ENCODE measurements around the gene MOCS1. TPM values are rescaled to one million over a fixed set of nuclear protein-coding genes. Genes with fewer than 3 reads are reported as not detected.

Gene MOCS1
- polyA plus RNA-seq, 5 donors = 20.3 to 27.7 (median 23.4) TPM

DNA sequence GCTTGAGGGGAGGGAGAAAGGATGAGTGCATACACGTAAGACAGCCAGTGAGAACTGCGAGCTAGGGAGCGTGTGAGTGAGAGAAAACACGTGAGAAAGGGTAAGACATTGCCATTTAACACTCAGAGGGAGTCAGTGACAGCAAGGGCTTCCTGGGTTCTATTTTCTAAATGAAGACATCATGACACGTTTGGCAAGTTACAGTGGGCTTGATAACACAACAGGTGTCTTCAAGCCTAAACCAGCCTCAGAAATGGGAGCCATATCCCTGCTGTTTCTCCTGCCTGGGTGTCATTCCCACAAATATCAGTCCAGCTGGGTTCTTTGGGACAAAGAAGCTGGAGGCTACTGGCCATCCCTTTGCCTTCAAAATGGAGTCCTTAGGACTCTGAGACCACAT is 16.9 kb upstream of the MOCS1 start:
- DNase-seq = no peak

DNA sequence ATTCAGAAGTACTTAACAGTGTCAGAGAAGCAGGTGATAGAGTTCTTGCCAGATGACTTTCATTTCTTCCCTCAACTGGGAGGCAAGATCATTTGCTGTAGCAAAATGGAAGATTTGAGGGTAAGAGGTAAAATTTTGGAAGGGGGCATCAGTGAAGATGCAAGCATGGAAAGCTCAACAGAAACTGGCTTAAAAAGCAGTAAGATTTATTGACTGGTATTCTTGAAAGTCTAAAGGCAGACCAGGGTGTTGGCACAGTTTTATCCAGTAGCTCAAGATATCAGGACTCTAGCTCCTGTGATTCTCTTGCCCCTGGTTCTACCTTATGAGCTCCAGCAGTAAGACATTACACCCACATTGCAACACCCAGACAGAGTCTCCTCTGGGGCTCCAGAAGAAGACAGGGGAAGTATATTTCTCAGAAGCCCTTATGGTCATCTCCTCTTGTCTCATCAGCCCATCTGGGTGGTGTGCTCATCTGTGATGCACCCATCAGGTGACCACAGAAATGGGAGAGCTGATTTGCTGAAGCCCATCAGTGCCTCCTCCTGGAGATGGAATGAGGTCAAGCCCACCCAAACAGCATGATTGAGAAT is 16.0 kb upstream of the MOCS1 start:
- DNase-seq = no peak

DNA sequence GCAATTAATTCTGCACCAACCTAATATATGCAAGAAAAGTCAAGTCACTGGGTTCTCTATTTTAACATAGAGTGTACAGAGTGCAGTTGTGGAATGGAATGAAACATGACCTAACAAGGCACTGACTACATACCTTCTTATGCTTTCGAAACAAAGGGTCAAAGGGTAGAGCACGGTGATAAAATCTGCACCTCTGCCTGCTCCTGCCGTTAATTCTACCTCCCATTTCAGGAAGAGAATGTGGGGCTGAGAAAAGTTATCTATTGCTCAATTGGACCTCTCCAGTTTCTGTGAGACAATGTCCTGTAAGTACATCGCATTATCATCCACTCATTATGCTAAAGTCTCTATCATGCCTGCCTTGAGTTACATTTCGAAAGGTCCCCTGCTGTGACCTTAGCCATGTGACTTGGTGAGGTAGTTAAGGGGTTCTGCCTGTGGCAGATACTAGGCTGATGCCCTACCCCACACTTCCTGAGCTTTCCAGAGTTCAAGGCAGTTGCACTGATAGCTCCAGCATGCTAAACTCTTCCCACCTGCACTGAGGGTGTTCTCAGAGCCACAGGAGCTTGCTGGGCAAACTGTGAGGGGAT is 14.0 kb upstream of the MOCS1 start:
- no peak for DNase-seq

DNA sequence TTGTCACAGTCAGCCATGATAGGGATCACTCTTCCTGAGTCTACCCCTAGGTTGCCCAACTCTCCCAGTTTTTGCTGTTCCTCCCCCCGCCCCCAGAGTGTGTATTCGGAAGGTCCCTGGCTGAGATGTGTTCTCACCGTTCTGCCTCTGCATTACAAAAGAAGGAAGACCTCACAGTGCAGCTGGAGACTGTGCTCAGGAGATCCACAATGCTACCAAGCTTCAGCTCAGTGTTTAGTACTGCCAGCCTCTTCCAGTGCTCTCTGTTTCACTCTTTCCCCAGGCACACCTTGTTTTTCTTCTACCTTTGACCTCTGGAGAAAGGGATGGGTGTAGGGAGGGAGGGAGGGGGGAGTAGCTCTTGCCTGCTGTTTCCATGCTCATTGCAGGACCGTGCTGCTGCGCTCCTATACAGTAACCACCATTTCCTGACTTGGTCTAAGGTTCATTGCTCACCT is 13.4 kb upstream of the MOCS1 start:
- DNase-seq = no peak

DNA sequence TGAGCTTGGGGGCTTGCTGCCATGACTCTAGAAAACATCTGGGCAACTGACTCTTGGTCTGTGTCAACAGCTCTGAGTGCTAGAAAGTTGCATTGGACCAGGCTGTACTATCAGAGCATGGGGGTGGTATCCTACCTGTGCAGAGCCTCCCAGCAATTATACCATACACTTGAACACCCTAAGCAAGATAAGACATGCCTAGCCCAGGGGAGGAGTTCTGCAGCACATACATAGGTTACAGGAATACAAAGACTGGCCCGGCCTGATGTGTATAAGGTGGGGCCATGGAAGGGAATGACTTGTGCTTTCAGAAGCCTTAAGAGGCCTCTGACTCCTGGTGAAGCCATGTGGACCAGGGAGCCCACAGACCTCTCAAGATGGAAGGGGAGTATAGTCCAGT is 11.4 kb upstream of the MOCS1 start:
- no peak for DNase-seq

DNA sequence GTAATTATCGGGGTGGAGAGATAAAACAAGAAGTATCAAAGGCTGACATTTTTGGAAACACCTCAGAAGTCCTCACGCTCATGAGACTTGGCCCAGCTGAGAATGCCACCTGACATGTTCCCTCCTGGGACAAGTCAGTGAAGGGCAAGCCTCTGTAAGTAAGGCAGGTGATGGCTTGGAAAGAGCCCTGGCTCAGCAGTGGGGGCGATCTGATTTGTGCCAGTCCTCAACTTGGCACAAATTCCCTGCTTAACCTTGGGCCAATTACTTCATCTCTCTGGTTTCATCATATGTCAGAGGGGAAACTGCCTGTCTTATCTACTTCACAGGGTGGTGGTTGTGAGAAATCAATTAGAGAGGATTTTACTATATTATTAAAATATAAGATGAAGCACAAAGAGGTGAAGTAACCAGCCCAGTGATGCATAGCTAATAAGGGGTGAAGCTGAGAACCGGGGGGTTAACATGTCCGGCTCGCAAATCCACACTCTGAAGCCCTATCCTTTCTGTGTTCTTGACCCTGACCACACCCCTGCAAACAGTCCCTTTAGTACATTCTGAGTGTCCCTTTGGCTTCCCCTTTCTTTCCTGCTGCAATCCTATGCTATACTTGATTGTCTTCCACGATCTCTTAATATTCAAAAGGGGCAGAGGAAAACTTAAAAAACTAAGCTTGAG is 8.8 kb upstream of the MOCS1 start:
- DNase-seq = no peak

DNA sequence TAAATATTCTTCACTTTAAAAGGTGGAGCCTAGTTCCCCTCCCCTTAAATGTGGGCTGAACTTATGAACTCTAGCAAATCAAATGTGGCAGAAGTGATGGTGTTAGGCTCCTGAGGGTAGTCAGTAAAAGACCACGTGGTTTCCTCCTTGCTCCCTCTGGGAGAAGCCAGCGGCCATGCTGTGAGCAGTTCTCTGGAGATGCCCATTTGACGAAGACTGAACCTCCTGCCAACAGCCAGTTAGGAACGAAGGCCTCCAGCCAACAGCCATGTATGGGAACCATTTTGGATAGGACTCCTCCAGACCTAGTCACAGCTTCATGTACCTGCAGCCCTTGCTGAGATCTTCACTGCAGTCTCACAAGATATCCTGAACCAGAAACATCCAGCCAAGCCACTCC is 7.6 kb upstream of the MOCS1 start:
- no peak for DNase-seq

DNA sequence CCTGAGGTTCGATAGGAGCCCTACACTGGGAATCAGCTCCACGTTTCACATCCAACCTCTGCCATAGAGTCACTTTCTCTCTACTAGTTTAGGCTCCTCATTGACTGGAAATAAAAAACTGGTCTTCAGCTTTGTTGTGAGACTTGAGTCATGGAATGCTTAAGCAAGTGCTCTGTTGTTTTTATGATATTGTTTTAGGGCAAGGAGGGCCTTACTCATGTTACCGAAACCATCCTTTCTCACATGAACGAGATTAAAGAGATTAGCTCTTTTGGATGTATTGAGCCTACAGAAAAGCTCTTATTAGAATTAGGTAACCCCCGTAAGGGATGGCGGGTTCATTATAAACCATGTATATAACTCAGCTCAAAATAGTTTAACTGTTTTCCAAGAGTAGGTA is 6.9 kb upstream of the MOCS1 start:
- no peak for DNase-seq

DNA sequence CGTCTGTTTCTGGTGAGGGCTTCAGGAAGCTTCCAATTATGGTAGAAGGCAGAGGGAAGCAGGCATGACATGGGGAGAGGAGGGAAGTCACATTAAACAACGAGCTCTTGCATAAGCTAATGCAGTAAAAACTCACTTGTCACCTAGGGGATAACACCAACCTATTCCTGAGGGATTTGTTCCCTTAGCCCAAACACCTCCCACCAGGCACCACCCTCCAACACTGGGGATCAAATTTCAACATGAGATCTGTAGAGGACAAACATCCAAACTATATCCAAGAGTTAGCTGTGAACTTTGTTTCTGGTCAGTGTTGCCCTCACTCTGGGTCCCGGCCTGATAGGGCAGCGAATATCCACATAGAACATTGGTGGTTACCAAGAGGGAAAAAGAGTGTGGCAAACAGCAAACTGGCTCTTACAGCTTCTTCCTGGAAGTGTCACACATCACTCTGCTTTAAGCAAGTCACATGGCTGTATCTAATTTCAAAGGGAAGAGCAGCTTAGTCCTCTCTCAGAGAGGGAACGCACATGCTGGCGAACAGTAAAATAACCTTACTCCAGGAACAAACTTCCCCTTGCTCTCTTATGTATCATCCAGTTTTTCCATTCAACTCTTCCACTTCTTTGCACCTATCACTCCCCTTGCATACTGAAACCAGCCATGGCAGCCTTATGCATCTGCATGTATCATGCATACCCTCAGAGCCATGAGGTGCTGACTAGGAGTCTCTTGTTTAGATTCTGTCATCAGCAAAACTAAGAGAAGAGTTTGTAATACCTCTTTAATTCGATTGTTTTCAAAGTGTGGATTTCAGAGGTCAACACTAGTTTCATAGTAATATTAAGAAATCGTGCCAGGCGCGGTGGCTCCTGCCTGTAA is 4.8 kb upstream of the MOCS1 start:
- no peak for DNase-seq

DNA sequence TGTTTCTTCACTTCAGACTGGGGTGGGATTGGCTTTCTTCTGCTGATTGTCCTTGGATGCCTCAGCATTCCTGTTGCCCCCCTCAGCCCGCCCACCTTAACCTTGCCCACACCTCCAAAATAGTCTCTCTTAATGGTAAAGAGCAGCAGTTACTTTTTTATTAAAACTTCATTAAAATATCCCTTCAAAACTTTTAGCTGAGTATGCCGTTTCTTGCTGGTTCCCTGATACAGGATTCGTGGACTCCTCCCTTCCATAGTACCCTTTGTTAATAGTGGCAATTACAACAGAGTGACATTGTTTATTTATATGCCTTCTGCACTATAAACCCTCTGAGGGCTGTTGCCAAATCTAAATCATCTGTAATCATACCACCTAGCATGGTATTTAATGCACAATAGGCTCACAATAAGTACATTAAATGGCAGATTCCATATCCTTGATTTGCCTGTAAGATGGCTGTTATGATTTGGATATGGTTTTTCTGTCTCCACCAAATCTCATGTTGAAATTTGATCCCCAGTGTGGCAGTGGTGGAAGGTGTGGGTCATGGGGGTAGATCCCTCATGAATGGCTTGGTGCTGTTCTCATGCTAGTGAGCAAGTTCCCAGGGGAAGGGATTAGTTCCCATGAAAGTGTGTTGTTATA is 3.5 kb upstream of the MOCS1 start:
- DNase-seq = no peak

DNA sequence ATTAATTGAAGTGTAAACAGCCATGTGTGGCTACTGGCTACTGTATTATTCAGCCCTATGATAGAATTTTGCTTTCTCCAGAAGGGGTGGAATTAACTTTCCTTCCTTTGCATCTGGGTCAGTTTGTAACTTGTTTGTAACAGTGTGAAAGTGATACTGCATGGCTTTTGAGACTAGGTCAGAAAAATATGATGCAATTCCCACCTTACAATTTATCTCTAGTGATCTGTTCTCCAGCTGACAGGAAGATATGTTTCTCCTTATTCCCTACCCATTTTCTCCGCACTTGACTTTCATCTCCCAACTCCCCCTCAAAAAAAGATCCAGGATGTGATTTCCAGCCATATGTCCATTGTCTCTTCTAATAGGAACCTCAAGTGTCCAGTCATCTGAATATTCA is 2.6 kb upstream of the MOCS1 start:
- no peak for DNase-seq

DNA sequence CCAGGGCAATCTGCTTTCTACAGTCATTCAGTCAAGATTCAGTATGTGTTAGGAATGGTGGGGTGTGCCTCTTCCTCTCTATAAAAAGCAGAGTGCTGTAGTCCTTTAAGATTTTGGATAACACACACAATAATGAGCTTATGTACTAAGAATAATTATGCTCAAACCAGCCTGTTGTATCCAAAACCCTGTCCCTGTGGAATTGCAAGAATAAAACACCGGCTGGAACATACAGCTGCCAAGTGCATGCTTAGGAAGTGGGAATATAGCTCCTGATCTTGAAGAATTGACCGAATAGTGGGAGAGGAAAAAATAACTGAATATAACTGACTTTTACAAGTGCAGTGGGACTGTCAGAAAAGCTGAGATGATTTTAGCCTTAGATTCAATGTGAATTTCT is 979 bp upstream of the MOCS1 start:
- no peak for DNase-seq

DNA sequence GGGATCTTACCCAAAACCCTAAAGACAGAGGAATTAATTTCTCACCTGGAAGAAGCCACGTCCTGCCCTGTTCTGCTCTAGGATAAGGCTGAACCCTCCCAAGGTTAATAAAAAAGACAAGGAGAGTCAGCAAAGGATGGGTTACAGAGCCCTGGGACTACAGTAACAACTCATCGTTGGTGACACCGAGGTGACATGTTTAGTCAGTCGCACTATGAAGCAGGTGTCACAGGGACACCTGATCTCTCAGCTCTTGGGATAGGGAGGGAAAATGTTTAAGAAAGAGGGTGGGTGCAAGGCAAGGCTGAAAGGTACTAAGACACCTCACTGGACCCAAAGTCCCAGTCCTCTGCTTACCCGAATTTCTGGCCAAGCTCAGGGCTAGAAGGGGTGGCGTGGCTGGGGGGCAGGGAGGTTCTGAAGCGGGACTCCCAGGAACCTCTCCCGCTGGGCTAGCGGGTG is 562 bp downstream of the MOCS1 start:
- DNase-seq = no peak

DNA sequence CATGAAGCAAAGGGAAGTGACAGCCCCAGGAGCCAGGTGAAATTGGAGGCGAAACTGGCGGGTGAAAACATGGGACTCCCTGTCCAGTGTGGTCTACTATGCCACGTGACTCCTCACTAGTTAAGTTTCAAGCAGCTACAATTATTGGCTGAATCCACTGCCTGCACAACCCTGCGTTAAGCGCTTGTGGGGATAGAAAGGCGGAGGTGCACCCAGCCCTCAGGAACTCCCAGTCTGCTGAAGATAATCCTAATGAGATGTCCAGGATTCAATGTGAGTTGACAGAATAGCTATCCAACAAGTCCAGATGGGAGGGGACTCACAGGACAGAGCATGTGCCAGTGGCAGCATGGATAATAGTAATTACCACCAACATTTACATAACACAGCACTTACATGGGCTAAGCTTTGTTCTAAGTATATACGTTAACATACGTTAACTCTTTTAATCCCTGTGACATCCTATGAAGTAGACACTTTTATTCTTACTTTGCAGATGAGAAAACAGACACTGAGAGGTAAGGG is 1.8 kb downstream of the MOCS1 start:
- no peak for DNase-seq

DNA sequence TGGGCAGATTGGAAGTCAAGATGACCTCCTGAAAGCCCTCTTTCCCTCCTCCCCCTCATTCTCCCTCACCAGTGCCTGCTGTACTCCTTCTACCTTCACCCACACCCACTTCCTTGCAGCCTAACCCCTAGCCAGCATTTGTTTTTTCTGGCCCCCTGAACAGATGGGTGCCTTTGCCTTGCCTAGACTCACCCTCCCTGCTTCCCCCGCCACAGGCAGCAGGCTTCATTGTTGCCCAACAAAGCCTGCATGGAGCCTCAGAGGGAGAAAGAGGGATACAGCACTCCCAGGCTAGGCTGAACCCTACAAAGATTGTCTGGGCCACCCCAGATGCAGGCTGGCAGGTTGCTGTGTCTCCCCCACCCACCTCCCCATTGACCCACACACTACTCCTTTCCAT is 2.7 kb downstream of the MOCS1 start:
- no peak for DNase-seq

DNA sequence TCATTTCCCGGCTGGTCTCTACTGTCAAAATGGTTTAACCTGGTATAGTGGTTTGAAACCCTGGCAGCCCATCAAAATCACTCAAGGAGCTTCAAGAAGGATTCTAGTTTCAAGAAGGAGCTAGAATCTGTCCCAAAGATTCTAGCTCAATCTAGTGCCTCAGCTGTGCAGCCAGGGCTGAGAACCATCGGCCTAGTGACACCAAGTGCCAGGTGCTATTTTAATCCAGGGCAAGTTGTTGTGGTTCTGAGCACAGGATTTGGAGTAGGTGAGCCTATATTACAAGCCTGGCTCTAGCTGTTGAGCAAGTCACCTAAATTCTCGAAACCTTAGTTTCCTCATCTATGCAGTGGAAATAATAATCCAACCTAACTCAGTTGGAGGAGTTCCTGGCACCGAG is 3.7 kb downstream of the MOCS1 start:
- DNase-seq = no peak

DNA sequence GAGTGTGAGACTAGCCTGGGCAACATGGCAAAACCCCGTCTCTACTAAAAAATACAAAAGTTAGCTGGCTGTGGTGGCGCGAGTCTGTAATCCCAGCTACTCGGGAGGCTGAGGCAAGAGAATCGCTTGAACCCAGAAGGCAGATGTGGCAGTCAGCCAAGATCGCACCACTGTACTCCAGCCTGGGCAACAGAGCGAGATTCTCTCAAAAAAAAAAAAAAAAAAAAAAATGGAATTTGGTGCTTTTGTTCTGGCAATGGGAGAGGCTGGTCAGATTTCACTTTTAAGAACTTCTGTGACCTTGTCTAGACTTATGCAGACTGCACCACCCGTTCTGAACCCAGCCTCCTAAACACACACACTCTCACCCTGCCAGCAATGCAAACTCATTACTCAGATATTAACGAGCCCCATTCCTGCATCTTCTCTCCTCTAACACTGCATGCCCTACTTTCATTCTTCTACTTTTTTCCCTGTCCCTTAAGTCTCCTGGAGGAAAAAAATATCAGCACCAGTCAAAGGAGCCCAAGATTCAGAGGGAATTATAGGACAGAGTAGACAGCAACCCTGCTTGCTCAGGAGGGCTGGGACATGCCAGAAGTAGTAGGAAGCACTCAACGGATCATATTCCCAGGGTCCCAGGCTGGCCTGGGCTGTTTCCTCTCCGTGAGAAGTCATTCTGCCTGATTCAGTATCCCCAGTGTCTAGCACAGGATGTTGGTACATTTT is 4.4 kb downstream of the MOCS1 start:
- no peak for DNase-seq

DNA sequence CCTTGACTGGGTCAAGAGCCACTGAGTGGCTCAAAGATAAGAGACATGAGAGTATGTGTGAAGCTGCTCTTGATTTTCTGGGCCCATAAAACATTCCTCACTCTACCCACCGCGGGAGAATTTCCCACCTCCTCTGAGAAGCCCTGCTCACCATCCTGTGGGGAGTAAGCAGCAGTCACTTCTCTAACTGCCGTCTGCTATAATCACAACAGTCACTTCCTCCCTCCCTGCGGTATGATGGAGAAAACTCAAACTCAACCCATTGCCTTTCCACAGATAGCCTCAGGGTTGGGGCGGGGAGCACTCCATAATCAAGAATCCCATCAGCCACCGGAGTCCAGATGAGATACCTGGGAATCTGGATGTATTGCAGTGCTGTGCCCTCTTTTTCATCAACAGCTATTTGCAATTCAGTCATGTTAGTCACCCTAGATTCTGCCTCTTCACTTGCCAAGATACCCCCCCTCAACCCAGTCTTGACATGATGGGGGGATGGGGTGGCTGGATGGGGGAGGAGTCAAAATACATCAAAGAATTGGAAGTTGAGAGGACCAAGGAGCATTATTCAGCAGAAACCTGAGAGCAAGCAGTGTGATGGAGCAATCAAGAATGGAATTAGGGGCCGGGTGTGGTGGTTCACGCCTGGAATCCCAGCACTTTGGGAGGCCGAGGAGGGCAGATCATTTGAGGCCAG is 5.1 kb downstream of the MOCS1 start:
- DNase-seq = no peak

DNA sequence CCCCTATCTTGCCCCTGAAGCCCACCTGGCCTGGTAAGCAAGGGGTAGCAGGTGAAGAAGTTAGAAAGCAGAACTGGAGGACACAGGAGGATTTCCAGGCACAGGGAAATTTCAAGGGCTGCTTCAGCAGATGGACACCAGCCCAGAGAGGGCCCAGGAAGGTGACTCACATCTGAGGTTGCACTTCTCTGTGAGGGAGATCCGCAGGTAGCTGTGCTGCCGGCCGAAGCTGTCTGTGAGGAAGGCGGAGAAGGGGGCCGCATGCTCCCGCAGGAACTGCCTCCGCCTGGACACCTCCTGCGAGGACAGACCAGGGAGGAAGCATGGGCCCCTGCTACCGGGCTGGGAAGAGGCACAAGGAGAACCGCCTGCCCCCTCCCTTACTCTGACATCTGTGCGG is 7.1 kb downstream of the MOCS1 start:
- DNase-seq = no peak

DNA sequence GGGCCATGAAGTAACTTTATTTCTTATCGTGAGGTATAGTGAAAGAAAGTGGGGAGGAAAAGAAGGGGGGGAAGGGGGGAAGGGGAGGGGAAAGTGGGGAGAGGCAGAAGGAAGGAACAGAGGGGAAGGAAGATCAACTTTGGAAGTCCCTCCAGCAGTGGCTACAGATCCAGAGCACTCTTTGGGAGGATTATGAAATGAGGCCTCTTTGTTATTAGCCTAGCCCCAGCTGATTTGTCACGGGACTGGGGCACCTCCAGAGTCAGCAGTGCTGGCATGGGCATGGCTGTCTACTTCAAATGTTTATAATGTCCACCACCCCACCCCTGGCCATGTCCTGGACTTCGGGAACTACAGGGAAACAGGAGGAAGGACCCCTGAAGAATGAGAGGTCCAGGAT is 7.6 kb downstream of the MOCS1 start:
- no peak for DNase-seq

Data from right lung (tissue), 5 donors.